HepG2 (cell line): ENCODE data around the gene RAD23A. TPM values are rescaled to one million over a fixed set of nuclear protein-coding genes. Genes with fewer than 3 reads are reported as not detected.

Experiments used
- ARID4A ChIP-seq: sonication (generic); formaldehyde crosslinking; IDR thresholded peaks from 2 replicates; pipeline ENCODE4 v1.5.0; 2020; ENCODE audit warnings: mild to moderate bottlenecking, missing genetic modification reagents, borderline replicate concordance
- CHCHD3 ChIP-seq: sonication (generic); formaldehyde crosslinking; IDR thresholded peaks from 2 replicates; pipeline ENCODE4 v1.8.0; 2022; ENCODE audit warnings: mild to moderate bottlenecking, missing genetic modification reagents, moderate library complexity
- GABPA ChIP-seq, 2 experiments: IDR thresholded peaks; 2 replicates each; pipeline ENCODE4 v1.6.1; 2011 to 2016; ENCODE audit warnings: low read depth in 2 of 2, low read length in 1 of 2, missing biosample characterization in 1 of 2, missing genetic modification characterization in 1 of 2
- GLI4 ChIP-seq: sonication (generic); formaldehyde crosslinking; IDR thresholded peaks from 2 replicates; pipeline ENCODE4 v1.5.1; 2020; ENCODE audit warnings: missing genetic modification reagents, mild to moderate bottlenecking, moderate library complexity, borderline replicate concordance
- HHEX ChIP-seq: IDR thresholded peaks from 2 replicates; pipeline ENCODE4 v1.6.1; 2016; ENCODE audit warnings: control low read depth
- IRF2 ChIP-seq: IDR thresholded peaks from 2 replicates; pipeline ENCODE4 v1.6.1; 2018; ENCODE audit warnings: missing genetic modification reagents, missing compliant biosample characterization
- KDM4B ChIP-seq: sonication (generic); formaldehyde crosslinking; IDR thresholded peaks from 2 replicates; pipeline ENCODE4 v1.4.0; 2020; ENCODE audit warnings: missing genetic modification reagents
- KDM5B ChIP-seq: sonication (generic); formaldehyde crosslinking; IDR thresholded peaks from 2 replicates; pipeline ENCODE4 v1.4.0; 2020; ENCODE audit warnings: missing genetic modification reagents, mild to moderate bottlenecking, borderline replicate concordance
- PLRG1 ChIP-seq: fragments of 450-650 bp; conservative IDR thresholded peaks from 2 replicates; pipeline ENCODE4 v1.6.1; 2016
- RARA ChIP-seq: IDR thresholded peaks from 2 replicates; pipeline ENCODE4 v1.6.1; 2016; ENCODE audit warnings: missing genetic modification reagents, missing compliant biosample characterization
- ZBTB10 ChIP-seq: sonication (generic); formaldehyde crosslinking; IDR thresholded peaks from 2 replicates; pipeline ENCODE4 v1.4.0; 2020; ENCODE audit warnings: missing genetic modification reagents, borderline replicate concordance
- ZNF230 ChIP-seq: sonication (generic); formaldehyde crosslinking; IDR thresholded peaks from 2 replicates; pipeline ENCODE4 v1.4.0; 2020; ENCODE audit warnings: mild to moderate bottlenecking, missing genetic modification reagents
- ZNF251 ChIP-seq: sonication (generic); formaldehyde crosslinking; IDR thresholded peaks from 2 replicates; pipeline ENCODE4 v1.9.0; 2021; ENCODE audit warnings: mild to moderate bottlenecking, missing genetic modification reagents
- ZNF354B ChIP-seq: sonication (generic); formaldehyde crosslinking; IDR thresholded peaks from 2 replicates; pipeline ENCODE4 v1.8.0; 2022; ENCODE audit warnings: mild to moderate bottlenecking, missing genetic modification reagents
- ZNF709 ChIP-seq: sonication (generic); formaldehyde crosslinking; IDR thresholded peaks from 2 replicates; pipeline ENCODE4 v1.5.0; 2020; ENCODE audit warnings: mild to moderate bottlenecking, missing genetic modification reagents
- ZSCAN21 ChIP-seq: sonication (generic); formaldehyde crosslinking; IDR thresholded peaks from 2 replicates; pipeline ENCODE4 v1.8.0; 2022; ENCODE audit warnings: mild to moderate bottlenecking, missing genetic modification reagents, moderate library complexity, borderline replicate concordance
- polyA plus RNA-seq, 8 experiments: library from polyadenylated mRNA; depleted of rRNA in 3 of 8; stranded (reverse) in 7 of 8; unstranded in 1 of 8; fragments of >200 nt; fragmentation: Illumina TruSeq in 4 of 8; extraction: Trizol in 4 of 8; gene quantifications; 2 replicates each; pipeline versions ENCODE4 v1.2.1 to v1.2.3, GENCODE V29; 2011 to 2016; ENCODE audit warnings: low read depth in 4 of 8, missing spikeins in 1 of 8, mixed read lengths in 1 of 8; ENCODE audit not compliant: insufficient read depth in 1 of 8
- total RNA-seq, 5 experiments: library from RNA; depleted of rRNA; stranded (reverse); fragments of >200 nt; fragmentation: Illumina TruSeq; extraction: Trizol; gene quantifications; 2 replicates each; pipeline ENCODE4 v1.2.3, GENCODE V29; 2016; ENCODE audit warnings: low read depth in 1 of 5
- TF ChIP-seq, protein P1 (sequence below): sonication (generic); formaldehyde crosslinking; IDR thresholded peaks from 2 replicates; pipeline ENCODE4 v1.5.0; 2020; ENCODE audit warnings: missing genetic modification reagents, mild to moderate bottlenecking, borderline replicate concordance
- TF ChIP-seq, protein P2 (sequence below): sonication (generic); formaldehyde crosslinking; IDR thresholded peaks from 2 replicates; pipeline ENCODE4 v1.5.0; 2020; ENCODE audit warnings: missing genetic modification reagents, mild to moderate bottlenecking, borderline replicate concordance
- TF ChIP-seq, protein P3 (sequence below): sonication (generic); formaldehyde crosslinking; IDR thresholded peaks from 2 replicates; pipeline ENCODE4 v1.4.0; 2020; ENCODE audit warnings: missing genetic modification reagents; ENCODE audit errors: not compliant biosample characterization

RAD23A gene
- total and polyA plus RNA-seq, 2 of the 13 experiments (the other 11 are each of a cell fraction or from before 2014, with no cell fraction given) = 42.5 to 54.2 TPM

DNA sequence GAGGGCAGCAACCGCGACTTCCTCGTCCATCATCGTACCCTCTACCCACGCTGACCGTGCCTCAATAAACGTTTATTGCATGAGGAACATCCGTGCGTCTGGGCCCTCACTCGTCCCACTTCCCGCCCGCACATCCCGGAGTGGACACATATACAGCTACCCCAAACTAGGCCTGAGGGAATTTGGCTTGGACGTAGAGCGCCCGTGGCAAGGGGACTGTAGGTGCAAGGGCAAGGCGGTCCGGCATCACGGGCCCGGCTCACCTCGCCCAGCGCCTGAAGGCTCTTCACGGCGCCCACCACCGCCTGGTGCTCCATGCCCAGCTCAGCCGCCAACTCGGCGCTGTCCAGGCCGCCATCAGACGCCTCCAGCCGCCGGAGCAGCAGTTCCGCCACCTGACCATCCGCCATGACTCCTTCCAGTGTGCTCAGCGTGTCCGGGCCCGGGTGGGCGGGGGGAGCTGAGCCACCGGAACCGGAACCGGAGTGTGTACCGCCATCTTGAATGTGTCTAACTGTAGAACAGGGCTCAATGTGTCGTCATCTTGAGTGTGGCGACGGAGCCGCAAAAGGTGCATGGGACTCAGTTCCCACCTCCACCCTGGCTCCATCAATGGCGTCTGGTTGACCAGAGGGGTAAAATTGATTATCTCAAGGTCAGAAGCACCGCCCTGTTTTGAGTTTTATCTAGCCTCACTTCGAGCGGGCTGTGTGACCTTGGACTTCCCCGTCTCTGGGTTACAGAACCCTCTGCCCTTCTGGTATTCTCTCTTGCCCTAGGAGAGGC lies 12.2 kb upstream of the RAD23A start, which contains the start of gene FARSA (continued):
- TF ChIP-seq, protein P1, sequence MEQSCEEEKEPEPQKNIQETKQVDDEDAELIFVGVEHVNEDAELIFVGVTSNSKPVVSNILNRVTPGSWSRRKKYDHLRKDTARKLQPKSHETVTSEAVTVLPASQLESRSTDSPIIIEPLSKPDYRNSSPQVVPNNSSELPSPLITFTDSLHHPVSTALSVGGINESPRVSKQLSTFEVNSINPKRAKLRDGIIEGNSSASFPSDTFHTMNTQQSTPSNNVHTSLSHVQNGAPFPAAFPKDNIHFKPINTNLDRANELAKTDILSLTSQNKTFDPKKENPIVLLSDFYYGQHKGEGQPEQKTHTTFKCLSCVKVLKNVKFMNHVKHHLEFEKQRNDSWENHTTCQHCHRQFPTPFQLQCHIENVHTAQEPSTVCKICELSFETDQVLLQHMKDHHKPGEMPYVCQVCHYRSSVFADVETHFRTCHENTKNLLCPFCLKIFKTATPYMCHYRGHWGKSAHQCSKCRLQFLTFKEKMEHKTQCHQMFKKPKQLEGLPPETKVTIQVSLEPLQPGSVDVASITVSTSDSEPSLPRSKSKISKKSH = peak; percentile 84
- TF ChIP-seq GLI4 (CRISPR knock-in tag) = no peak
- TF ChIP-seq RARA = peak; percentile 12; the same call in 1 of the 2 replicates
- no peak for TF ChIP-seq ZNF251 (CRISPR knock-in tag)
- peak; percentile 93 for TF ChIP-seq GABPA (IDR thresholded peaks at IDR 0.05; ENCODE audit: low read depth, low read length)
- peak; percentile 99 for TF ChIP-seq GABPA (CRISPR knock-in tag; IDR thresholded peaks at IDR 0.05; ENCODE audit: low read depth)
- TF ChIP-seq HHEX (CRISPR knock-in tag) = no peak
- TF ChIP-seq ARID4A (CRISPR knock-in tag) = peak; percentile 98
- TF ChIP-seq ZNF709 (CRISPR knock-in tag) = peak; percentile 90
- TF ChIP-seq, protein P2, sequence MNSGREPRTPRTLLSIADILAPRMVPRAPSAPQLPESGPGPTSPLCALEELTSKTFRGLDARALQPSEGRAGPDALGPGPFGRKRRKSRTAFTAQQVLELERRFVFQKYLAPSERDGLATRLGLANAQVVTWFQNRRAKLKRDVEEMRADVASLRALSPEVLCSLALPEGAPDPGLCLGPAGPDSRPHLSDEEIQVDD = 0 out of 2 replicates have a peak, but pooled peaks have one; percentile 47
- TF ChIP-seq, protein P3, sequence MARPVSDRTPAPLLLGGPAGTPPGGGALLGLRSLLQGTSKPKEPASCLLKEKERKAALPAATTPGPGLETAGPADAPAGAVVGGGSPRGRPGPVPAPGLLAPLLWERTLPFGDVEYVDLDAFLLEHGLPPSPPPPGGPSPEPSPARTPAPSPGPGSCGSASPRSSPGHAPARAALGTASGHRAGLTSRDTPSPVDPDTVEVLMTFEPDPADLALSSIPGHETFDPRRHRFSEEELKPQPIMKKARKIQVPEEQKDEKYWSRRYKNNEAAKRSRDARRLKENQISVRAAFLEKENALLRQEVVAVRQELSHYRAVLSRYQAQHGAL (CRISPR knock-in tag) = no peak
- TF ChIP-seq ZBTB10 = no peak
- no peak for TF ChIP-seq PLRG1
- TF ChIP-seq ZSCAN21 (CRISPR knock-in tag) = peak; percentile 44; the same call in 1 of the 2 replicates
- no peak for TF ChIP-seq ZNF354B (CRISPR knock-in tag)
- peak; percentile 50; the same call in 1 of the 2 replicates for TF ChIP-seq KDM4B (CRISPR knock-in tag)
- peak; percentile 86; the same call in 1 of the 2 replicates for TF ChIP-seq ZNF230 (CRISPR knock-in tag)
- peak; percentile 89 for TF ChIP-seq IRF2 (CRISPR knock-in tag)
- peak; percentile 58; the same call in 1 of the 2 replicates for TF ChIP-seq CHCHD3
- TF ChIP-seq KDM5B (CRISPR knock-in tag) = peak; percentile 83; the same call in 1 of the 2 replicates
